Pancreas (tissue), 10 donors: ENCODE measurements around the gene GPC3. TPM values are rescaled to one million over a fixed set of nuclear protein-coding genes. Genes with fewer than 3 reads are reported as not detected.
"Not testable (repeated sequence)": the region's sequence is repeated elsewhere in the genome, so short reads cannot be mapped to it uniquely, and the experiment has no call there.

Source experiments
- ATAC-seq, 4 donors: fragments of 200-7000 bp; cut with Tn5 transposase; one replicate each; pipeline versions ENCODE4 v1.8.0 to v1.9.1; 2020; ENCODE audit warnings: mild to moderate bottlenecking in 4 of 4, moderate library complexity in 4 of 4
- DNase-seq, 6 donors: peaks; one replicate each; pipeline ENCODE4 v3.0.0-alpha.2; 2020
- FAIRE-seq: peaks from 2 replicates; lab custom pipeline; 2012; peaks lifted over from hg19 to GRCh38; lab: Jason Lieb, UNC
- H3K27ac ChIP-seq, 4 donors: fragments of 200-600 bp; sonication (generic); 1 replicate in 3 of 4; 2 replicates in 1 of 4; pipeline versions ENCODE4 v1.5.0 to v1.8.0; 2020
- H3K27me3 ChIP-seq, 4 donors: fragments of 200-600 bp; one replicate each; pipeline ENCODE4 v1.8.0; 2021
- H3K36me3 ChIP-seq, 3 donors: fragments of 200-600 bp; sonication (generic) in 1 of 3; one replicate each; pipeline versions ENCODE4 v1.5.0 to v1.8.0; 2020 to 2021
- H3K4me1 ChIP-seq, 3 donors: fragments of 200-600 bp; one replicate each; pipeline ENCODE4 v1.8.0; 2021
- H3K4me3 ChIP-seq, 4 donors: fragments of 200-600 bp; sonication (generic) in 2 of 4; one replicate each; pipeline versions ENCODE4 v1.5.0 to v1.8.0; 2020 to 2021
- H3K9me3 ChIP-seq, 4 donors: fragments of 200-600 bp; one replicate each; pipeline ENCODE4 v1.8.0; 2021
- CTCF ChIP-seq, 4 donors: fragments of 200-600 bp; sonication (generic) in 3 of 4; IDR thresholded peaks; one replicate each; pipeline versions ENCODE4 v1.5.0 to v1.8.0; 2021; ENCODE audit warnings: antibody characterized with exemption in 4 of 4
- WGBS, 2 donors: extraction: QIAGEN DNeasy Blood & Tissue Kit; methylation state at CpG; one replicate each; pipeline ENCODE4 v1.1.7; 2013; 5-methylcytosine and 5-hydroxymethylcytosine counted together
- intact Hi-C, 3 donors: fragments of 100-400 bp; cut with DNase I; formaldehyde crosslinking; loops; one replicate each; pipeline versions ENCODE4 v1.11.1 to v1.14.2; 2022
- polyA plus RNA-seq, 2 donors: library from polyadenylated mRNA; stranded (reverse); fragments of 200-250 nt; gene quantifications; one replicate each; pipeline ENCODE4 v1.2.3, GENCODE V29; 2013
- total RNA-seq, 6 donors: library from RNA; stranded (reverse); fragmentation: NEBNext Ultra II Directional in 4 of 6; extraction: Animal tissue kit (Norgen Biotek cat#: 25700) in 4 of 6; gene quantifications; one replicate each; pipeline versions ENCODE4 v1.2.1 to v1.2.4, GENCODE V29; 2021 to 2023
- donor health status: healthy with polysubstance abuse.
- donor health status: DM: no; HTN: no; CAD: no; lungs with moderate emphysema.
- donor health status: DM: no; HTN: no; CAD: no.
- donor health status: control.
- donor health status: control.
- donor health status: Bipolar disorder and iron deficiency.
- donor health status: DM: yes; HTN: yes; CAD: no.
- donor health status: DM: no; HTN: no; CAD: no.
- donor health status: DM: no; HTN: no; CAD: no.
- donor health status: DM: yes; HTN: yes; CAD: no.

Gene GPC3
- total and polyA plus RNA-seq, 8 donors: 0.95 to 18.6 (median 2.7) TPM

GRCh38 chrX:133897593-133898163 lies 87.7 kb downstream of the GPC3 start:
- DNase-seq: no peak
- no peaks in the 10 kb centered on the region for H3K4me1 ChIP-seq
- no peak for ATAC-seq
- H3K27ac ChIP-seq: no peak overlapping the region
- no peaks in the 10 kb centered on the region for H3K9me3 ChIP-seq
- H3K27me3 ChIP-seq: peaks cover 0 to 8% (median 0%) of the 10 kb centered on the region in 4 donors
- WGBS, 2 donors: 73 to 88% methylated on average over 4 of the region's 4 CpGs
- FAIRE-seq: no peak
- intact Hi-C loops: no loop called here
- H3K36me3 ChIP-seq: no peaks in the 10 kb centered on the region
- H3K4me3 ChIP-seq: no peak overlapping the region
- TF ChIP-seq CTCF (IDR thresholded peaks at IDR 0.05): no peak

GRCh38 chrX:133892337-133892736 lies 93.1 kb downstream of the GPC3 start:
- ATAC-seq (no peak), DNase-seq (no peak)
- WGBS, 2 donors: 66 to 78% methylated on average over 2 of the region's 2 CpGs

GRCh38 chrX:133888984-133889383 lies 96.4 kb downstream of the GPC3 start:
- Histone ChIP-seq H3K36me3 (no peaks in the 10 kb centered on the region), H3K4me3 (no peak overlapping the region), H3K27me3 (peaks cover 0 to 4% (median 2%) of the 10 kb centered on the region in 4 donors), H3K4me1 (peaks cover 5 to 7% (median 6%) of the 10 kb centered on the region in 3 donors), H3K27ac (no peak overlapping the region), H3K9me3 (no peaks in the 10 kb centered on the region)
- 72 to 86% methylated on average over 1 of the region's 1 CpG for WGBS, 2 donors
- intact Hi-C loops: no loop called here
- no peak for TF ChIP-seq CTCF (IDR thresholded peaks at IDR 0.05)
- no peak for FAIRE-seq
- ATAC-seq: no peak
- DNase-seq: no peak

More at GRCh38 chrX:133892337-133892736, 93.1 kb downstream of the GPC3 start:
- no peak overlapping the region for H3K4me3 ChIP-seq
- peaks cover 0 to 4% (median 1%) of the 10 kb centered on the region in 4 donors for H3K27me3 ChIP-seq
- no peak for FAIRE-seq
- no peaks in the 10 kb centered on the region for H3K4me1 ChIP-seq
- no peaks in the 10 kb centered on the region for H3K36me3 ChIP-seq
- H3K9me3 ChIP-seq: no peaks in the 10 kb centered on the region
- no peak overlapping the region for H3K27ac ChIP-seq
- TF ChIP-seq CTCF (IDR thresholded peaks at IDR 0.05): no peak
- intact Hi-C loops: no loop called here

GRCh38 chrX:133888084-133888483 lies 97.3 kb downstream of the GPC3 start:
- intact Hi-C loops, DNase-seq, H3K4me3 ChIP-seq, FAIRE-seq, H3K27ac ChIP-seq, H3K36me3 ChIP-seq, H3K4me1 ChIP-seq, H3K9me3 ChIP-seq, H3K27me3 ChIP-seq, ATAC-seq: not testable (repeated sequence)
- 82 to 88% methylated on average over 3 of the region's 3 CpGs for WGBS, 2 donors

- DNase-seq (no peak), ATAC-seq (peak in 2 of 4 donors; percentile 38 to 72), FAIRE-seq (no peak)
- Histone ChIP-seq H3K4me1 (peaks cover 5 to 7% (median 6%) of the 10 kb centered on the region in 3 donors), H3K36me3 (no peaks in the 10 kb centered on the region), H3K9me3 (no peaks in the 10 kb centered on the region), H3K27me3 (peaks cover 0 to 18% (median 0%) of the 10 kb centered on the region in 4 donors), H3K4me3 (no peak overlapping the region), H3K27ac (no peak overlapping the region)
- intact Hi-C loops: no loop called here
- 5 to 14% methylated on average over 4 of the region's 4 CpGs for WGBS, 2 donors
- TF ChIP-seq CTCF (IDR thresholded peaks at IDR 0.05): no peak
Observed at GRCh38 chrX:133884430-133885394, 100.7 kb downstream of the GPC3 start.
